OCI-LY3 (cell line): ENCODE data around the gene PRR12.

ENCODE experiments used
- EZH2phosphoT487 ChIP-seq: fragments of 200-600 bp; shearing (Covaris generic); IDR thresholded peaks from 2 replicates; pipeline ENCODE4 v1.6.1; 2018; ENCODE audit warnings: antibody characterized with exemption, mixed run types, low read depth
- TF ChIP-seq, protein P1 (sequence below): fragments of 200-600, 300-600 bp; sonication (generic); IDR thresholded peaks from 2 replicates; pipeline ENCODE4 v1.5.1; 2014; ENCODE audit warnings: antibody characterized with exemption, low read length, low read depth

GRCh38 chr19:49667473-49667872, 76.5 kb downstream of the PRR12 start:
- TF ChIP-seq, protein P1, sequence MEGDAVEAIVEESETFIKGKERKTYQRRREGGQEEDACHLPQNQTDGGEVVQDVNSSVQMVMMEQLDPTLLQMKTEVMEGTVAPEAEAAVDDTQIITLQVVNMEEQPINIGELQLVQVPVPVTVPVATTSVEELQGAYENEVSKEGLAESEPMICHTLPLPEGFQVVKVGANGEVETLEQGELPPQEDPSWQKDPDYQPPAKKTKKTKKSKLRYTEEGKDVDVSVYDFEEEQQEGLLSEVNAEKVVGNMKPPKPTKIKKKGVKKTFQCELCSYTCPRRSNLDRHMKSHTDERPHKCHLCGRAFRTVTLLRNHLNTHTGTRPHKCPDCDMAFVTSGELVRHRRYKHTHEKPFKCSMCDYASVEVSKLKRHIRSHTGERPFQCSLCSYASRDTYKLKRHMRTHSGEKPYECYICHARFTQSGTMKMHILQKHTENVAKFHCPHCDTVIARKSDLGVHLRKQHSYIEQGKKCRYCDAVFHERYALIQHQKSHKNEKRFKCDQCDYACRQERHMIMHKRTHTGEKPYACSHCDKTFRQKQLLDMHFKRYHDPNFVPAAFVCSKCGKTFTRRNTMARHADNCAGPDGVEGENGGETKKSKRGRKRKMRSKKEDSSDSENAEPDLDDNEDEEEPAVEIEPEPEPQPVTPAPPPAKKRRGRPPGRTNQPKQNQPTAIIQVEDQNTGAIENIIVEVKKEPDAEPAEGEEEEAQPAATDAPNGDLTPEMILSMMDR: no peak
- no peak for TF ChIP-seq EZH2phosphoT487
